ENCODE results near the gene DUT. TPM values are rescaled to one million over a fixed set of nuclear protein-coding genes. Genes with fewer than 3 reads are reported as not detected.

Gene DUT
- total and polyA plus RNA-seq, 2 of the 8 experiments (the other 6 are each of a cell fraction or from before 2014, with no cell fraction given) = 71.5 to 246 TPM

DNA sequence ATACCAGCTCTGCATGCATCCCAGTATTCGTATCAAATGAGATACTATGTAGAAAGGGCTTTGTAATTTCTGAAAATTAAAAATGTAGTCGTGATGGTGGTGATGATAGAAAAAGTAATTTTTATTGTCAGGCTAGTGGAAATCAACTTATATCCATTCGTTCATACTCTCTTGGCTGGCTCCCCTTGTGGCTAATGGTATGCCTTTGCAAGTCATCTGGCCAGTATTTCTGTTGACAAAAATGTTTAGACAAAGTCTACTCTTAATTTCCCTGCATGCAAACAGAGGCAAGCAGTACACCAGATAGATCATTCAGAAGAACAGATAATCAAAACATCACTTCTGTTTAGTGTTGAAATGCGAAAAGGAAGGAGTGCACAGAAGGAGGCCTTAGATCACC is 49.6 kb upstream of the DUT start:
- Histone ChIP-seq H2BK5ac (ENCODE audit: low read depth, low read length) (no peak overlapping the region), H3K27me3 (replicated peaks in 1 of 4; ENCODE audit: control insufficient read depth in 3 of 4, extremely low read depth in 1 of 4, insufficient read depth in 3 of 4, low read length in 3 of 4) (no peaks in the 10 kb centered on the region), H3K79me1 (ENCODE audit: low read depth, low read length) (no peaks in the 10 kb centered on the region), H2AK5ac (ENCODE audit: low read depth, low read length) (no peak overlapping the region), H3K18ac (ENCODE audit: extremely low read depth, low read length) (no peak overlapping the region), H3K23ac (ENCODE audit: insufficient read length) (no peak overlapping the region), H3K4me3 (ENCODE audit: extremely low read depth in 1 of 4, insufficient read depth in 2 of 4, low read depth in 3 of 4, low read length in 4 of 4) (no peak overlapping the region), H3K56ac (replicated peaks; ENCODE audit: insufficient read length, low read depth, low read length) (no peak overlapping the region), H4K5ac (ENCODE audit: insufficient read length, low read depth, low read length) (no peak overlapping the region), H4K91ac (replicated peaks; ENCODE audit: insufficient read length, low read length) (no peak overlapping the region), H3K36me3 (ENCODE audit: control insufficient read depth in 2 of 4, insufficient read depth in 4 of 4, low read length in 3 of 4) (no peaks in the 10 kb centered on the region), H3K14ac (ENCODE audit: insufficient read length) (no peak overlapping the region), H4K8ac (ENCODE audit: extremely low read depth, insufficient read depth, low read length) (no peak overlapping the region), H2AFZ (ENCODE audit: low read length) (no peak overlapping the region), H3K4ac (replicated peaks; ENCODE audit: insufficient read length, low read depth, low read length) (no peak overlapping the region), H2BK120ac (replicated peaks; ENCODE audit: low read depth, low read length) (no peak overlapping the region), H3K9me3 (ENCODE audit: insufficient read depth in 2 of 2, low read depth in 1 of 2, low read length in 1 of 2) (no peaks in the 10 kb centered on the region), H3K4me1 (replicated peaks in 1 of 4; ENCODE audit: control insufficient read depth in 3 of 4, insufficient read depth in 4 of 4, low read length in 3 of 4) (peaks cover 0 to 10% (median 3%) of the 10 kb centered on the region in 4 experiments; a peak in 4 of 7 replicates), H4K20me1 (replicated peaks in 1 of 2; ENCODE audit: control insufficient read depth in 1 of 2, insufficient read depth in 2 of 2, low read length in 2 of 2) (no peaks in the 10 kb centered on the region), H3K9ac (replicated peaks in 1 of 4; ENCODE audit: extremely low read depth in 1 of 4, low read depth in 3 of 4, low read length in 3 of 4) (no peak overlapping the region), H2BK12ac (ENCODE audit: low read depth, low read length) (no peak overlapping the region), H3K27ac (ENCODE audit: low read depth, low read length) (no peak overlapping the region), H2BK20ac (ENCODE audit: low read length) (no peak overlapping the region), H3K79me2 (ENCODE audit: control insufficient read depth in 1 of 2, insufficient read depth in 2 of 2, low read length in 2 of 2) (no peaks in the 10 kb centered on the region), H3K4me2 (ENCODE audit: insufficient read depth in 1 of 2, low read depth in 2 of 2, low read length in 2 of 2) (0 out of 4 replicates have a peak overlapping the region, but pooled peaks of 1 of the 2 experiments have one; percentile 12), H2BK15ac (ENCODE audit: low read length) (no peak overlapping the region), H3K23me2 (ENCODE audit: low read depth, low read length) (no peaks in the 10 kb centered on the region; the same call in 1 of the 2 replicates)
- POLR2A ChIA-PET (ENCODE audit: partially characterized antibody) = no interaction called here
- DNase-seq (ENCODE audit: low read depth in 1 of 2, low spot score in 2 of 2) = no peak
- peak; percentile 65 for FAIRE-seq
- WGBS, 2 experiments (ENCODE audit: extremely low coverage in 1 of 2, insufficient coverage in 1 of 2, insufficient read length in 1 of 2, insufficient replicate concordance in 2 of 2, low coverage in 1 of 2, low lambda C conversion rate in 2 of 2, missing lambda C conversion rate in 1 of 2) = 81 to 100% methylated on average over 1 to 4 of the region's 4 CpGs
- CTCF ChIA-PET (ENCODE audit: partially characterized antibody) = interaction anchor here (1.0 to 9.4 kb wide), 6 partner anchors 8 to 292 kb away, joined by 3 to 82 read pairs (median 4); partner anchors contain the start of gene DUT
- no peak for TF ChIP-seq RBBP5 (IDR thresholded peaks at IDR 0.05; ENCODE audit: borderline replicate concordance, low read depth, low read length)
- TF ChIP-seq, protein P1, sequence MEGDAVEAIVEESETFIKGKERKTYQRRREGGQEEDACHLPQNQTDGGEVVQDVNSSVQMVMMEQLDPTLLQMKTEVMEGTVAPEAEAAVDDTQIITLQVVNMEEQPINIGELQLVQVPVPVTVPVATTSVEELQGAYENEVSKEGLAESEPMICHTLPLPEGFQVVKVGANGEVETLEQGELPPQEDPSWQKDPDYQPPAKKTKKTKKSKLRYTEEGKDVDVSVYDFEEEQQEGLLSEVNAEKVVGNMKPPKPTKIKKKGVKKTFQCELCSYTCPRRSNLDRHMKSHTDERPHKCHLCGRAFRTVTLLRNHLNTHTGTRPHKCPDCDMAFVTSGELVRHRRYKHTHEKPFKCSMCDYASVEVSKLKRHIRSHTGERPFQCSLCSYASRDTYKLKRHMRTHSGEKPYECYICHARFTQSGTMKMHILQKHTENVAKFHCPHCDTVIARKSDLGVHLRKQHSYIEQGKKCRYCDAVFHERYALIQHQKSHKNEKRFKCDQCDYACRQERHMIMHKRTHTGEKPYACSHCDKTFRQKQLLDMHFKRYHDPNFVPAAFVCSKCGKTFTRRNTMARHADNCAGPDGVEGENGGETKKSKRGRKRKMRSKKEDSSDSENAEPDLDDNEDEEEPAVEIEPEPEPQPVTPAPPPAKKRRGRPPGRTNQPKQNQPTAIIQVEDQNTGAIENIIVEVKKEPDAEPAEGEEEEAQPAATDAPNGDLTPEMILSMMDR (IDR thresholded peaks at IDR 0.05; ENCODE audit: control extremely low read depth in 1 of 3, insufficient read depth in 1 of 3, low read depth in 1 of 3, low read length in 3 of 3) = peak in 1 of 3 experiments; percentile 20; a peak in 1 of 4 replicates
- no peak for TF ChIP-seq YY1 (IDR thresholded peaks at IDR 0.05; ENCODE audit: low read depth, low read length)

All from H1 (cell line).